ENCODE measurements around the gene SETBP1. TPM values are rescaled to one million over a fixed set of nuclear protein-coding genes. Genes with fewer than 3 reads are reported as not detected.

SETBP1 gene
- total and polyA plus RNA-seq, 9 of the 15 experiments (the other 6 are each of a cell fraction or from before 2014, with no cell fraction given), result under 0.01 to 0.13 (median 0.04) TPM

DNA sequence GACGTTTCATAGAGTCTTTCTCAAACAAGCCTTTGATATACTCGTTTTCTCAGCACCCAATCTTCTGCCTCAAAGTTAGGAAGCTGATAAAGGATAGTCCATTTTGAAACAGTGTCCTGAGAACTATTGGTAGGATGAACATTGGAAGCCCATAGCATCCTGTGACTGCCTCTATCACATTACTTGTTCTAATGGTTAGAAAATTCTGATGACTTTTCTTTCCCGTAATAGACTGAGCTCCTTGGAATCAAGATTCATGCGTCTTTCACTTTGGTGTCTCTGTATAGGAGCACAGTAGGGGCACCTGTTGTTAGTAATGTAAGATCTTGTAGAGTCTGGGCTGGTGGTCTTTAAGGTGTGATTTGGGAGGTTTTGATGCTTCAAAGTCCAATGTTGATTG lies 87.1 kb downstream of the SETBP1 start (continued):
- no peak for TF ChIP-seq MAFK (IDR thresholded peaks at IDR 0.05; ENCODE audit: low read length)
- no peak for TF ChIP-seq PCBP2 (IDR thresholded peaks at IDR 0.05; ENCODE audit: low read depth, low read length, poor library complexity, severe bottlenecking)
- TF ChIP-seq ZNF175 (CRISPR knock-in tag; IDR thresholded peaks at IDR 0.05; ENCODE audit: low read depth), result no peak
- no peak for TF ChIP-seq PHB2 (IDR thresholded peaks at IDR 0.05; ENCODE audit: low read depth)
- TF ChIP-seq, protein P1, sequence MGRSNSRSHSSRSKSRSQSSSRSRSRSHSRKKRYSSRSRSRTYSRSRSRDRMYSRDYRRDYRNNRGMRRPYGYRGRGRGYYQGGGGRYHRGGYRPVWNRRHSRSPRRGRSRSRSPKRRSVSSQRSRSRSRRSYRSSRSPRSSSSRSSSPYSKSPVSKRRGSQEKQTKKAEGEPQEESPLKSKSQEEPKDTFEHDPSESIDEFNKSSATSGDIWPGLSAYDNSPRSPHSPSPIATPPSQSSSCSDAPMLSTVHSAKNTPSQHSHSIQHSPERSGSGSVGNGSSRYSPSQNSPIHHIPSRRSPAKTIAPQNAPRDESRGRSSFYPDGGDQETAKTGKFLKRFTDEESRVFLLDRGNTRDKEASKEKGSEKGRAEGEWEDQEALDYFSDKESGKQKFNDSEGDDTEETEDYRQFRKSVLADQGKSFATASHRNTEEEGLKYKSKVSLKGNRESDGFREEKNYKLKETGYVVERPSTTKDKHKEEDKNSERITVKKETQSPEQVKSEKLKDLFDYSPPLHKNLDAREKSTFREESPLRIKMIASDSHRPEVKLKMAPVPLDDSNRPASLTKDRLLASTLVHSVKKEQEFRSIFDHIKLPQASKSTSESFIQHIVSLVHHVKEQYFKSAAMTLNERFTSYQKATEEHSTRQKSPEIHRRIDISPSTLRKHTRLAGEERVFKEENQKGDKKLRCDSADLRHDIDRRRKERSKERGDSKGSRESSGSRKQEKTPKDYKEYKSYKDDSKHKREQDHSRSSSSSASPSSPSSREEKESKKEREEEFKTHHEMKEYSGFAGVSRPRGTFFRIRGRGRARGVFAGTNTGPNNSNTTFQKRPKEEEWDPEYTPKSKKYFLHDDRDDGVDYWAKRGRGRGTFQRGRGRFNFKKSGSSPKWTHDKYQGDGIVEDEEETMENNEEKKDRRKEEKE (IDR thresholded peaks at IDR 0.05; ENCODE audit: borderline replicate concordance in 1 of 2, control insufficient read depth in 1 of 2, low read depth in 2 of 2, low read length in 1 of 2), result no peak
- no peak for TF ChIP-seq RNF2 (IDR thresholded peaks at IDR 0.05)

GRCh38 chr18:44770641-44771040 lies 90.0 kb downstream of the SETBP1 start:
- in situ Hi-C loops (cut with MboI), result no loop called here
- POLR2A ChIA-PET, result interaction anchor here (0.6 kb wide), 1 partner anchor 593 kb away, joined by 4 read pairs; no protein-coding TSS in a partner anchor
- ATAC-seq (no peak), DNase-seq (ENCODE audit: extremely low read depth in 1 of 4, low spot score in 3 of 4) (no peak), FAIRE-seq (no peak)
- H3K9ac ChIP-seq (ENCODE audit: insufficient read depth in 1 of 2, low read depth in 2 of 2, low read length in 2 of 2), result no peak overlapping the region
- H2AFZ ChIP-seq (ENCODE audit: low read depth, low read length), result no peak overlapping the region
- no peak overlapping the region for H3K4me3 ChIP-seq
- no peaks in the 10 kb centered on the region for H3K9me1 ChIP-seq (ENCODE audit: control insufficient read depth, insufficient read depth, low read length)
- WGBS (ENCODE audit: insufficient coverage, low coverage, missing lambda C conversion rate), result 0% methylated on average over 1 of the region's 2 CpGs
- no peaks in the 10 kb centered on the region for H3K36me3 ChIP-seq (ENCODE audit: control insufficient read depth, insufficient read depth, low read length)
- CTCF ChIA-PET (ENCODE audit: low intra/inter-chr PET ratio), result no interaction called here
- no peaks in the 10 kb centered on the region for H3K79me2 ChIP-seq (ENCODE audit: control insufficient read depth, insufficient read depth, low read length)
- no peak overlapping the region for H3K4me2 ChIP-seq (ENCODE audit: insufficient read depth, low read length)
- H3K9me3 ChIP-seq (replicated peaks; ENCODE audit: control insufficient read depth, insufficient read depth, low read depth, low read length), result no peaks in the 10 kb centered on the region
- H3K27me3 ChIP-seq (ENCODE audit: control insufficient read depth in 2 of 2, insufficient read depth in 2 of 2, low read length in 2 of 2), result no peaks in the 10 kb centered on the region; a peak in 1 of 5 replicates
- BruUV-seq (replicated peaks), result no TSS peak
- H3K27ac ChIP-seq (ENCODE audit: extremely low read depth, low read depth, low read length), result no peak overlapping the region
- intact Hi-C loops (cut with micrococcal nuclease), result no loop called here
- H3K4me1 ChIP-seq (replicated peaks in 1 of 2; ENCODE audit: control insufficient read depth in 2 of 2, insufficient read depth in 2 of 2, low read length in 2 of 2), result no peaks in the 10 kb centered on the region
- no peaks in the 10 kb centered on the region for H4K20me1 ChIP-seq (replicated peaks; ENCODE audit: control insufficient read depth, insufficient read depth, low read length)
- TF ChIP-seq ZNF316 (IDR thresholded peaks at IDR 0.05) (no peak), HMG20B (CRISPR knock-in tag; IDR thresholded peaks at IDR 0.05) (no peak), BMI1 (IDR thresholded peaks at IDR 0.05; ENCODE audit: low read length) (no peak), SLC30A9 (CRISPR knock-in tag; IDR thresholded peaks at IDR 0.05) (no peak), JUN (IDR thresholded peaks at IDR 0.05; ENCODE audit: borderline replicate concordance, low read depth, low read length) (no peak), JUN (CRISPR knock-in tag; IDR thresholded peaks at IDR 0.05; ENCODE audit: borderline replicate concordance) (no peak), HNRNPL (IDR thresholded peaks at IDR 0.05; ENCODE audit: low read depth, low read length) (no peak), SUPT5H (IDR thresholded peaks at IDR 0.05) (no peak), HNRNPH1 (optimal IDR thresholded peaks at IDR 0.05; ENCODE audit: low read depth, low read length) (no peak), ZNF23 (CRISPR knock-in tag; IDR thresholded peaks at IDR 0.05) (no peak), ZNF79 (CRISPR knock-in tag; IDR thresholded peaks at IDR 0.05; ENCODE audit: low read depth) (no peak)
- TF ChIP-seq, protein P2, sequence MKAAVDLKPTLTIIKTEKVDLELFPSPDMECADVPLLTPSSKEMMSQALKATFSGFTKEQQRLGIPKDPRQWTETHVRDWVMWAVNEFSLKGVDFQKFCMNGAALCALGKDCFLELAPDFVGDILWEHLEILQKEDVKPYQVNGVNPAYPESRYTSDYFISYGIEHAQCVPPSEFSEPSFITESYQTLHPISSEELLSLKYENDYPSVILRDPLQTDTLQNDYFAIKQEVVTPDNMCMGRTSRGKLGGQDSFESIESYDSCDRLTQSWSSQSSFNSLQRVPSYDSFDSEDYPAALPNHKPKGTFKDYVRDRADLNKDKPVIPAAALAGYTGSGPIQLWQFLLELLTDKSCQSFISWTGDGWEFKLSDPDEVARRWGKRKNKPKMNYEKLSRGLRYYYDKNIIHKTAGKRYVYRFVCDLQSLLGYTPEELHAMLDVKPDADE (conservative IDR thresholded peaks at IDR 0.05; ENCODE audit: control insufficient read depth, low read depth, low read length), result no peak
- TF ChIP-seq, protein P3, sequence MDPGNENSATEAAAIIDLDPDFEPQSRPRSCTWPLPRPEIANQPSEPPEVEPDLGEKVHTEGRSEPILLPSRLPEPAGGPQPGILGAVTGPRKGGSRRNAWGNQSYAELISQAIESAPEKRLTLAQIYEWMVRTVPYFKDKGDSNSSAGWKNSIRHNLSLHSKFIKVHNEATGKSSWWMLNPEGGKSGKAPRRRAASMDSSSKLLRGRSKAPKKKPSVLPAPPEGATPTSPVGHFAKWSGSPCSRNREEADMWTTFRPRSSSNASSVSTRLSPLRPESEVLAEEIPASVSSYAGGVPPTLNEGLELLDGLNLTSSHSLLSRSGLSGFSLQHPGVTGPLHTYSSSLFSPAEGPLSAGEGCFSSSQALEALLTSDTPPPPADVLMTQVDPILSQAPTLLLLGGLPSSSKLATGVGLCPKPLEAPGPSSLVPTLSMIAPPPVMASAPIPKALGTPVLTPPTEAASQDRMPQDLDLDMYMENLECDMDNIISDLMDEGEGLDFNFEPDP (CRISPR knock-in tag; IDR thresholded peaks at IDR 0.05), result no peak
